ENCODE results near the gene IMP4.

The IMP4 gene

DNA sequence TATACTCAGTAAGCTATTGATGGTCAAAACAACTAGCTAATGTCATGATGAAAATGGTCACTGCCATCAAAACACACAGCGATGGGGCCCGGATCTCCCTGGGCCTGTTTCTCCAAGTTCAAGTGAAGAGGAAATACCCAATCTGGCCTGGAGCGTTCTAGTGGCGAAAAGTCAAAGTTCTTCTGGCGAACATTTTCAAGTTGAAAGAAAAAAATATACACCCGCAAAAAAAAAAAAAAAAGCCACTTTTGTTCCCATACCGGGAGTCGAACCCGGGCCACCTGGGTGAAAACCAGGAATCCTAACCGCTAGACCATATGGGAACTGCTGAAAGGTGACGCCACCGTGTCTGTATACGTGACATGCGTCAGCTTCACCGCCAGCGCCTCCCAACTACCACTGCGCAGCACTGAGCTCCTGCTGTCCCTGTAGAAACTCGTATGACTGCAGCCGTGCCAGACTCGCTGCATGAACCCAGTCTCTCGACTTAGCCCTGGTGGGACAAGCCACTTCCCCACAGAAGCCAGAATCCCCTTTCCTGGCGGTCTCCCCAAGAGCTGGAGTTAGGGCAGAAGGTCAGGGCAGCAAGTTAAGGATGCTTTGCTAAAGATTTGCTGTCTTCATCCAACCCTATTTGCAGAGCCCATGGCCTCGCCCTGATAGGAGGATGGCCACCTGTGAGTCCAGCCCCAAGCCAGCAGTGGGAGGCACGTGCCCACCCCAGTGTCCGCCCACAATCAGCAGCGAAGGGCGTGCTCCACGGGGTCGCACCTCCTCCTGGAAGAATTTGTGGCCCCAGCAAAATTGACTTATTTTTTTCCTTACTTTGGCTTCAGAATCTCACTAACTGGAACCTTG lies 5.6 kb upstream of the IMP4 start:
- no peak for DNase-seq

DNA sequence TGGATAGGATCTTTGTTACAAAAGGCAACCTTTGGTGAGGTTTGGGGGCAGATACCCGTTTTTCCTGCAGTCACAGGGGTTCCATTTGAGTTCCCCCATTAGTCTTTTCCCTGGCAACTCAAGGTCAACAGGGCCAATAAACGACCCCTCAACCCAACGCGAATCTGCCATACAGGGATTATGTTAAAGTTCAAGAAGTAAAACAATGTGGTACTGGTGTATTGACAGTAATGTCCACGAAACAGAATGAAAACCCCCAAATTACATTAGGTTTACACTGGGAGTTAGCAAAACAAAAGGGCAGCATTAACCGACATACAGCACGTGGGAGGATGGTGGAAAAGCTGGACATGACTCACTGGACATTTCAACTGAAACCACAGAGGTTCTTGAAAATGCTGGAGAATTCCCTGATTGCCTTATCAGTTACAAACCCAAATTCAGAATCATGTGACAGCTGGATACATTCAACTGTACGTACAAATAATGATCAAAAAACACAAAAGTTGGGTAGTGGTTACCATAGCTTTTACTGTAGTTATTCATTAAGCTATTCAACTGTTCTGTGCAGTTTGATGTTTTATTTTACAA lies 4.9 kb upstream of the IMP4 start:
- DNase-seq: peak; percentile 73

DNA sequence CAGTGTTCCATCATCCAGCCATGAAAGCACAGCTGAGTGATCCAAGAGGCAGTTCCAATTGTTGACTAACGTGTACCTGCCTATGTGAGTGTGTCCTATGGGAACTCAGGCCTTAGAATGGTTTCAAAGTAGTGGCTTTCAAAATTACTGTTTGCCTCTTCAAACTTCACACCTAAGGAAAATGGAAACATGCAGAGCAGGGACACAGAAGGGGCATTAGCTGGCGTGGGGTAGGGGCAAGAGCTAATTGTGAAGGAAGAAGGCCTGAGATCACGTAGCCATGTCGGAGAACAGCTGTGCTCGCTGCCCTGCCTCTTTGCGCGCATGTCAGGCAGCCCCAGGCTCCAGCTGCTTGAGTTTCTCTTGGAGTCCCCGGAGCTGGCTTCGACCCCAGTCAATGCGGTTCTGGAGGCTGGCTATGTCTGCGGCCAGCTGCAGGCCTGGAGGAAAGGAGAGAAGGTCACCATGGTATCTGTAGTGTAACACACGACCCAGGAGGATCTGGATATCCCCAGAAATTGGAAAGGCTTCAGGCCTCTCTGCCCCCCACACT lies 3.8 kb upstream of the IMP4 start:
- no peak for DNase-seq

GRCh38 chr2:130339885-130340745 lies 2.6 kb upstream of the IMP4 start:
- DNase-seq: no peak

- no peak for DNase-seq
Observed at GRCh38 chr2:130341562-130342019, 1.1 kb upstream of the IMP4 start.

DNA sequence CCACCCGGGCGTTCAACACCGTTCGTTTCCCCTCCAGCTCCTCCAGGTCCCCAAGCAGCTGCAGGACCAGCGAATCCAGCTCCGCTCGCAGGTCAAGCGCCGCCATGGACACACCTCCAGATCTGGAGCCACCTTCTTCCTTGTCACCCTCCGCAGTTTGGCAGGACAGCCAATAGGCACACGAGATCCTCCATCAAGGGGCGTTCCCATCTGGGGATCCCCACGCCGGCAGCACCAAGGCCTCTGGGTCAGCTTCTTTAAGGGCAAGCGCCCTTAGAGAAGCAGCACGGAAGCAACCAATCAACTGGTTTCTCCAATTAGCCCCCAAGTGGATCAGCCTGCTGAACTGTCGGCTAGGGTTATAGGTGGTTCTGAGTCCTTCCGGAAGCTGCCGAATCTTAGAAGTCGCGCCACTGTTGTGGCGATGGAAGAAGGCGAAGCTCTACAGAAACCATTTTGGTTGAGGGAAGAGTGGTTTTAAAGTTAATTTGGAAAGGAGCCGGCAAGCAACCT lies 621 bp upstream of the IMP4 start:
- DNase-seq: peak; percentile 91

GRCh38 chr2:130344578-130344977 lies 1.9 kb downstream of the IMP4 start:
- DNase-seq: no peak

DNA sequence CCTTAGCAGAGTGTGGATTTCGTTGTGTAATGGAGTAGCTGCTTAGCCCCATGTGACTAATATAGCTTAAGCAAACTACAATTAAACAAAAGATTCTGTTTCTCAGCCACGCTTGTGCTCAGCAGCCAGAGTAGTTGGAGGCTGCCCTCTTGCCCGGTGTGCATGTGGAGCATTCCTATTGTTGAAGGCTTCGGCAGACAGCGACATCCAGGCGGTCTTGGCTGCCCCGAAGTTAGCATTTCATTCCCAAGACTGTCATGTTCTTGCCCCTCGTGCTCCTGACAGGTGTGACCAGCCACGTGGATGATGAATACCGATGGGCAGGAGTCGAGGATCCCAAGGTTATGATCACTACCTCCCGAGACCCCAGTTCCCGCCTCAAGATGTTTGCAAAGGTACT lies 2.4 kb downstream of the IMP4 start:
- no peak for DNase-seq

DNA sequence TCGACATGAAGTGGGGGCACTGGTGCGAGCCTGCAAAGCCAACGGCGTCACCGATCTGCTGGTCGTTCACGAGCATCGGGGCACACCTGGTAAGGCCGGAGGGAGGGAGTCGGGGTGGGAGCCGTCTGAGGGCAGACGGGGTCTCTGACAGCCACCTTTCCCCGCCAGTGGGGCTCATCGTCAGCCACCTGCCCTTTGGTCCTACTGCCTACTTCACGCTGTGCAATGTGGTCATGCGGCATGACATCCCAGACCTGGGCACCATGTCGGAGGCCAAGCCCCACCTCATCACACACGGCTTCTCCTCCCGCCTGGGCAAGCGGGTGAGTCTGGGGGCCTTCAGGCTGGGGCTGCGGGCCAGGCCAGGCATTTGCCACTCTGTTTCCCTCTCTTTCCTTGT lies 2.9 kb downstream of the IMP4 start:
- DNase-seq: no peak

DNA sequence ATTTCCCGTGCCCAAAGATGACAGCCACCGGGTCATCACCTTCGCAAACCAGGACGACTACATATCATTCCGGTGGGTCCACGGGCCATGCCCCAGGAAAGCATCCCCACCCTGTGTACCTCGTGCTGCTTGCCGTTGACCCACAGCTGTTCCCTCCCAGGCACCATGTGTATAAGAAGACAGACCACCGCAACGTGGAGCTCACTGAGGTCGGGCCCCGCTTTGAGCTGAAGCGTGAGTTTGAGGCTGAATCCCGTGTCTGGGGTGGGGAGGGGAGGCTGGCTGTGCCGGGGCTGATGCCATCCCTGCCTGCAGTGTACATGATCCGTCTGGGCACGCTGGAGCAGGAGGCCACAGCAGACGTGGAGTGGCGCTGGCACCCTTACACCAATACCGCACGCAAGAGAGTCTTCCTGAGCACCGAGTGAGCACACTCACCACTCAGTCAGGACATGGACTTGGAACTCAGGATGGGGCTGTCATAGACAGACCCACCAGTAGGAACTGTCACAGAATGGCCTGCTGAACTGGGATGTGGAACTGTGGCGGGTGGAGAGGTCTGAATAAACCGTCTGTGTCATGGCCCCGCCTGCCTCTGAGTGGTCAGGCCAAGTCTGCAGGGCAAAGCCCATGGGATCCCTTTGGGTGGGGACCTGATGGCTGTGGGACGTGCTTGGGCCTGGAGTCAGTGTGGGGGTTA lies 3.5 kb downstream of the IMP4 start:
- no peak for DNase-seq

- DNase-seq: no peak
Observed at GRCh38 chr2:130346741-130347066, 4.0 kb downstream of the IMP4 start.

DNA sequence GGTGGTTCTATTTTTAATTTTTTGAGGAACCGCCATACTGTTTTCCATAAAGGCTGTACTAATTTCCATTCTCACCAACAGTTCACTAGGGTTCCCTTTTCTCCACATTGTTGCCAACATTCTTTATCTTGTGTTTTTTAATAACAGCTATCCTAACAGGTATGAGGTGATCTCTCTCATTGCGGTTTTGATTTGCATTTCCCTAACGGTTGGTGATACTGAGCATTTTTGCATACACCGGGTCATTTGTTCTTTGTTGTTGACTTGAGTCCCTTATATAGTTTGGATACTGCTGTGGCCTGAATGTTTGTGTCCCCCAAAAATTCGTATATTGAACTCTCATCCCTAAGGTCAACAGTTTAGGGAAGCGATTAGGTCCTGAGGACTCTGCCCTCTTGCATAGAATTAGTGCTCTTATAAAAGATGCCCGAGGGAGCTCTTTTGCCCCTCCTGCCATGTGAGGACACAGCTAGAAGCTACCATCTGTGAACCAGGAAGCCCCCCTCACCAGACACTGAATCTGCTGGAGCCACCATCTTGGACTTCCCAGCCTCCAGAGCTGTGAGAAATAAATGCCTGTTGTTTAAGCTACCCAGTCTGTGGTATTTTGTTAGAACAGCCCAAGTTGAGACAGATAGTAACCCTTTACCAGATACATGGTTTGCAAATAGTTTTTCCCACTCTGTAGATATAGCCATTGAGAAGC lies 4.7 kb downstream of the IMP4 start:
- DNase-seq: no peak

DNA sequence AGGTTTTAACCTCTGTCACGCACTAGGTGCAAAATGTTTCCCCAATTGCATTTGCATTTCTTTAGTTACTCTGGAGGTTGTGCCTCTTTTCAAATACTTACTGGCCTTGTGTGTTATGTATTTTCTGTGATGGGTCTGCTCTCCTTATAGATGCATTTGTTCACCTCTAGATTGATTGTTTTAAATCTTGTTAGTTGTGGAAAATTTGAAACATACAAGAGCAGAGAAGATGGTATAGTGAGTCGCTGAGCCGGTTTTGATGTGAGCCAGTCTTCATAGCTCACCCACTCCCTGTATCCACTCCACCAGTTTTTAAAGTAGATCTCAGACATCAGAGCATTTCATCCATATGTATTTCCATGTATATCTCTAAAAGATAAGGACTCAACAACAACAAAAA lies 6.5 kb downstream of the IMP4 start:
- DNase-seq: no peak

DNA sequence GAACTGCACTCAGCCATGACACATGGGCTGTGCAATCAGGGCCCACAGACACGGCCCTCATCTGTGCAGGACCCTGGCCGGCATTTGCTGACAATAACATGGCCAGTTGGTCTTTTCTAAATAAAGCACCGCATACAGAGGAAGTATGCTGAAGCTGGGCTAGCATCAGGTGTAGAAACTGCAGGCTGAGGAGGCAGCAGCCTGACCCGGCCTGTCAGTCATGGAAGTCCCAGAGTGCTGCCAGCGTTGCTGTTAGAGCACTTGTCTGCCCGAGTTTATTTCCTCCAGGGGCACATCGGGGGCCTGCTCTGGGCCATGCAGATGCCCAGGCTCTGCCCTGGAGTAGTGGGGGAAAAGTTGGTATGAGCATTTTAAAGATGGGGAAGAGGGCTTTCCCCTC lies 9.0 kb downstream of the IMP4 start:
- DNase-seq: no peak

DNA sequence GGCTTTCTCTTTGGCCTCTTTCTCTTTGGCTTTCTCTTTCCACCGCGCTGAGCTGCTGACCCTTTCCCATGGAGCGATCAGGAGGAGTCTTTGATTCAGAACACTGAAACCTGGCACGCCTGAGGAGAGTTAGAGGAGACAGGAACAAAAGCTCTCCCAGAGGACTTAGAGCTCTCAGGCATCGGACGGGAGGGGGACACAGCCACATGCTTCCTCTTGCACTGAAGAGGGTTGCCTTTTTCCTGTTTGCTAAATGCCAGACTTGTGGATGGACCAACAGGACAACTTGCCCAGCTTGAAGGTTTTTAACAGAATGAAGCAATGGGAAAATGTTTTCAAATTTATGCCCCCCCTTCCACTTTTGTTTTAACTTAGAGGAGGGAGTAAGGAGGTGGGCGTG lies 9.5 kb downstream of the IMP4 start:
- no peak for DNase-seq

DNA sequence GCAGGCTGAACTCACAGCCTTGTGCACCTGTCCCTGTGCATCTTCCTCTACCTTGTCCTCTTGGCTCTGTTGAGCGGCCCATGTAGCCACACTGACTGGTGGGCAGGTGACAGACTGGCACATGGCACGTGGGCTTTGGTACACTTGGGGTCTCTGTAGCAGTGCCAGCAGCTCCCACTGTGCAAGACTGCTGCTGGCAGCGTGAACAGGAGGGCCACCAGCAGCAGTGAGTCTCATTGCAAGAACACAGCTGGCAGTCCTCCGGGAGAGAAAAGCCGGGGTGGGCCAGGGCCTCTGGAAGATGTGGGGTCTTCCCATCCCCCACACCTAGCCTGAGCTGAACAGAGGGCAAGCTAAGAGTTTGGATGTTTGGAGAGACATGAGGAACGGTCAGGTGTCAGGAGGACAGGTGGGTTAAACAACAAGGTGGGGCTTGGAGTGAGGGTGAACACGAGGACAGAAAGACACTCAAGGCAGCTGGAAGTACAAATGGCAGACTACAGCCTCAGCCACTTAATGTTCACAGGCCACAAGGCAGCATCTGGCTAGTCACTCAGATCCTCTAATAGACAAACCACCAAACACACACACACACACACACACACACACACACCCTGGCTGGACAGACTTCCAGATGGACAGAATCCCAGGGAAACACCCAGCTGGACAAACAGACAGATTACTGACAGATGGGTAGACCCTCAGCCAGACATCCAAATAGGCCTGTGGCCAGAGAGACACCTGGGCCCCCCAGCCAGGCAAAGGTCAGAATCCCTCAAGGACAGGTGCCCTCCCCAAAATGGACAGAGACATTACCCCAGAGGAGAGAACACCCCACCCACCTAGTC lies 10.8 kb downstream of the IMP4 start:
- no peak for DNase-seq

- DNase-seq: no peak
Observed at GRCh38 chr2:130354139-130354428, 11.4 kb downstream of the IMP4 start.

DNA sequence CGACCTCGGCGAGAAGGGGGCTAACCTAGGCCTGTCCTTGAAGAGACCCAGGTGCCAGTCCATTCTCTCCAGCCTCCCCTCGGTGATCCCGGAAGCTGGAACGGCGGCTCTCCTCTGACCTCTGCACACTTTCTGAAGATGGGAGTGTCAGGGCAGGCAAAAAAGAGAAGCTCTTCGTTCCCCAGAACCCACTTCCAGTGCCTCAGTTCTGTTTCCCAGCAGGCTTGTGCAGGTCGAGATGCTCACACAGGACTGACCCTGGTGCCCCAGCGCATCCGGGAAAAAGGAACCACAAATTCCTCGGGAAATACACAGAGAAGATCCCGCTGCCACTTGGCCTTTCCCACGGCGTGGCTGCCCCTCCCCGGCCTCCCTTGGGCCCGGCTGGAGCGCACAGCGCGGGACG lies 12.5 kb downstream of the IMP4 start:
- DNase-seq: no peak

DNA sequence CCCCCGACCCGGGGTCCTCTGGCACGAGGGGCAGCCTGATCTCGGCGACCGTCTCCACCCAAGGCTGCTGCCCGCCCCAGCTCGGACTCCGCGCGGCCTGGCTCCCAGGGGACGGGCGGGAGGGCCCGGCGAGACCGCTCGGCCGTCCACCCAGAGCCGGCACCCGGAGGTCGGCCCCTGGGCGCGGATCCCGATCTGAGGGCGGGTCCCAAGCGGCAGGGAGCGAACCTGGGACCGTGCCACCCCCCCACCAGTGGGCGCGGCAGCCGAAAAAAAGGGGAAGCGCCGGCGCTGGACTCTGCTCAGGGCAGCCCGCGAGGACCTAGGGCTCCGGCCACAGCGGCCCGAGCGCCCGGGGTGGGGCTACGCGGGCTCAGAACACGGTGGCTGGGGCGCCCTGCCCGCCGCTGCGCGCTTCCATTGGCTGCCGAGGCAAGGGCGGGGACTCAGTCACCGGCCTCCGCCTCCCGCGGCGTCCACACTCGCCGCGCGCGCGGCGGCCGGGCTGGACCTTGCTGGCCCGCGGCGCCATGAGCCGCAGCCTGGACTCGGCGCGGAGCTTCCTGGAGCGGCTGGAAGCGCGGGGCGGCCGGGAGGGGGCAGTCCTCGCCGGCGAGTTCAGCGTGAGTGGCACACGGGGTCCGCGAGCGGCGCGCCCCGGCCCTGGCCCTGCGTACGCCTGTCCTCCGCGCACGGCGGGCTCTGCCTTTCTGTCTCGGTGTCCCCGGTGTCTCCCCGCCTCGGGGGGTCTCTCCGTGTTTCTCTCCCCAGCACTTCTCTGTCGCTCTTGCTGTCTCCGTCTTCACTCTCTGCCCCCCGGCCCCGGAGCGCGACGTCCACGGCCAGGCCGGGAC lies 13.1 kb downstream of the IMP4 start, which contains the start of gene PTPN18:
PTPN18 (plus strand) TSS at position 479 of the 854 bp plus-strand sequence; CDS start at position 531, 52 bp downstream.
- DNase-seq: peak; percentile 88

DNA sequence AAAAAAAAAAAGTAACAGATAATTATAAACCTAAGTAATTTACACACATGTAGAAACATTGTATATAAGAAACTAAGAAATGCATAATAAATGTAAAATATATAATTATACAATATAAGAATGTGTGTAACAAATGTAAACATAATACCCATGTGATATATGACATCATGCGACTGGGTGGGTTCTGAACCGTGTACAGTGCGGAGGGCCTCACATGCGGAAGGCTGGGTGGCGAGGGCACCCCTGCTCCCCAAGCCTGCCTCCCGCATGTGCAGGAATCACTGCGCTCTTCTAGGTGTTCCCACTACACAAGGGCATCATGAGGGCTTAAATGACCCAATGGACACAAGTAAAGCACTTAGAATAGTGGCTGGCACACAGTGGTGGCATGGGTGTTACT lies 15.2 kb downstream of the IMP4 start:
- no peak for DNase-seq

All from NCI-H226 (cell line).